GDM1 (cell line): ENCODE measurements around the gene PTPRN2.

Experiments used
- DNase-seq: peaks from one replicate; lab custom pipeline; 2025; lab: John Stamatoyannopoulos, UW

PTPRN2 gene

DNA sequence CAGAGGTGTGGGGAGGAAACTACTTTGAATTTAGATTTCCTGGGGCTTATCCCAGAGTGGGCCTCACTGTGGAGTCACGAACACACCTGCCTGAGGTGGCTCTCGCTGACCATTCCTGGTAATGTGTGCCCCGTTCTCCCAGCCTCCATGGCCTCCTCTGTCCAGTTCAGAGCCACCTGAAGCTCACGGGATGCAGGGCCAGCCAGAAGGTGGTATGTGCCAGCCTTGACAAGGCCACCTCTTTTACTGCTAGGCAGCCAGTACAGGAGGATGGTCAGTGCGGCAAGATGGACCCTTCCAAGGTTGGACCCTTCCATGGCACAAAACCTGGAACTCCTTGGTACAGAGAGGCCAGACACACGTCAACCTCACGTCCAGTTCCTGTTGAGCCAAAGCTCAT, 1040.5 kb downstream of the PTPRN2 start:
- no peak for DNase-seq

DNA sequence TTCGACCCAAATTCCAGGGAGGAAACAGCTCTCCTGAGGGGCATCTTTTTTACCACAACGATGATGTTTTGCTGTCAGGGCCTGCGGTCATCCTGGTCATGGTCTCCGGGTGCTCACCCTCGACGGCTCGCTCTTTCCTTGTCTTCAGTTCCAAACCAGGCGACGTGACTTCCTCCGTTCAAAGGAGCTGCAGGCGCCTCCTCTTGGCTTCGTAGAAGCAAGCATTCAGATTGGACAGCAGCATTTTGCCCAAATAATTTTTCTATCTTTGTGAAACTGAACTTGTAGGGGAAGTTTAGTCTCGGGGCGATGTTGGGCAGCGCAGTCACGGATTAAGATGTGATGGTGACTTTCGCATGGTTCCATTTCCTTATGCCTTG, 1042.0 kb downstream of the PTPRN2 start:
- no peak for DNase-seq

DNA sequence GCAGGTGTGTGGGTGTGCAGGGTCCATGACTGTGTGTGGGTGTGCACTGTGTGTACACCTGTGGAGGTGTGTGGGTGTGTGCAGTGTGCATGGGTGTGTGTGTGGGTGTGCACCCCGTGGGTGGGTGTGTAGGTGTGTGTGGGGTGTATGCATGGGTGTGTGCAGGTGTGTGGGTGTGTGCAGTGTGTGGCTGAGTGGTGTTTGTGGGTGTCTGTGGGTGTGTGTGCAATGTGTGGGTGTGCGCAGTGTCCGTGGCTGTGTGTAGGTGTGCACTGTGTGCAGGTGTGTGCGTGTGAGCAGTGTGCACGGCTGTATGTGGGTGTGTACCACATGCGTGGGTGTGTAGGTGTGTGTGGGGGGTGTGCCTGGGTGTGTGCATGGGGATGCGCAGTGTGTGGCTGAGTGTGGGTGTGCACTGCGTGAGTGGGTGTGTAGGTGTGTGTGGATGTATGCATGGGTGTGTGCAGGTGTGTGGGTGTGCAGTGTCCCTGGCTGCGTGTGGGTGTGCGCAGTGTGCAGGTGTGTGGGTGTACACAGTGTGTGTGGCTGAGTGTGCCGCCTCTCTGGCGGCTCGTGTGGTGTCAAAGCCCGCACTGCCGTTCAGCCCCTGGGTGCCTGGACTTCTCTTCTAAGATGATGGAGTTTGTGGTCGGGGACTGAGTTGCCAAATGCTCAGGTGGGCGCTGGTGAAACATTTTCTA, 1042.5 kb downstream of the PTPRN2 start:
- DNase-seq: no peak

DNA sequence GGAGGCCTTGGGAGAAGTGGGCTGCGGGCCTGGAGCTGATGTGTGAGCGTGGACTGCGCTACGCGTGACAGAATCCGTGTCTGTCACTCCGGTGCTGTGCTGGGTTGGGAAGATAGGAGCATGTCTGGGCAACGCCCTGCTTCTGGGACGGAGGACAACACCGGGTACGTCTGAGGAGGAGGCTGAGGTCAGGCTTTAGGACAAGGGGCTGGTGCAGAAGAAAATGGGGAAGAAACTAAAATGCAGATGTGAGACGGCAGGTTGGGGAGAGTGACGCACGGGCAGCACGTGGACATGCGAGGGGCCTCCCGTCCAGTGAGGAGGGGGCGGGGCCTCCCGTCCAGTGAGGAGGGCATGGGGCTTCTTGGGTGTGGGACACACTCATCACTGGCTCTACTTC, 1043.4 kb downstream of the PTPRN2 start:
- no peak for DNase-seq

DNA sequence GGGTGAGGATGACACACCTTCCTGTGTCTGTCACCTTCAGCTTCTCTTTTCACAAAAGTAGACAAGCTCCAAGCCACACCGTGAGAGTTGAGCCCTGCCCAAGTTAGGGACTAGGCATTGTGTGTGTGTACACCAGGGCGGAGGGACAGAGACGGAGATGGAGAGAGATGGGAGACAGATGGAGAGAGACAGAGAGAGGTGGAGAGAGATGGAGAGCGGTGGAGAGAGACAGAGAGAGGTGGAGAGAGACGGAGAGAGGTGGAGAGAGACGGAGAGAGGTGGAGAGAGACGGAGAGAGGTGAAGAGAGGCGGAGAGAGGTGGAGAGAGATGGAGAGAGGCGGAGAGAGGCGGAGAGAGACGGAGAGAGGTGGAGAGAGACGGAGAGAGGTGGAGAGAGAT, 1043.8 kb downstream of the PTPRN2 start:
- DNase-seq: no peak

DNA sequence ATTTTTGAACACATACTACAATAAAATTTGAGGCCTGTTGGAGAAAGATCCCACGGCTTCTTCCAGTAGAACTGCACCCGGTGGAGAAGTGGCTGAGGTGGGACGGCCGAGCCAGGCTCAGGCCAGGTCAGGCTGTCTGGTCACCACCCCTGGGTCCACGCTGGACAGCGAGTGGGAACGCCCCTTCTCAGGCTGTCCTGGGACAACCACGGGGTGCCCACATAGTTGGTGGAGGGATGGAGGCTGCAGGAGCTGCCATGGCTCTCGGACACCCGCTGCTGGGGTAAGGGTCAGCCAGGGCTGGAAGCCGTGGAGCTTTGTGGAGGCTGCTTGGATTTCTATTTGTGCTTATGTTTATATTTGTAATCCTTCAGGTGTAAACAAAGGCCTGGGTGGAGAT, 1044.3 kb downstream of the PTPRN2 start:
- no peak for DNase-seq

DNA sequence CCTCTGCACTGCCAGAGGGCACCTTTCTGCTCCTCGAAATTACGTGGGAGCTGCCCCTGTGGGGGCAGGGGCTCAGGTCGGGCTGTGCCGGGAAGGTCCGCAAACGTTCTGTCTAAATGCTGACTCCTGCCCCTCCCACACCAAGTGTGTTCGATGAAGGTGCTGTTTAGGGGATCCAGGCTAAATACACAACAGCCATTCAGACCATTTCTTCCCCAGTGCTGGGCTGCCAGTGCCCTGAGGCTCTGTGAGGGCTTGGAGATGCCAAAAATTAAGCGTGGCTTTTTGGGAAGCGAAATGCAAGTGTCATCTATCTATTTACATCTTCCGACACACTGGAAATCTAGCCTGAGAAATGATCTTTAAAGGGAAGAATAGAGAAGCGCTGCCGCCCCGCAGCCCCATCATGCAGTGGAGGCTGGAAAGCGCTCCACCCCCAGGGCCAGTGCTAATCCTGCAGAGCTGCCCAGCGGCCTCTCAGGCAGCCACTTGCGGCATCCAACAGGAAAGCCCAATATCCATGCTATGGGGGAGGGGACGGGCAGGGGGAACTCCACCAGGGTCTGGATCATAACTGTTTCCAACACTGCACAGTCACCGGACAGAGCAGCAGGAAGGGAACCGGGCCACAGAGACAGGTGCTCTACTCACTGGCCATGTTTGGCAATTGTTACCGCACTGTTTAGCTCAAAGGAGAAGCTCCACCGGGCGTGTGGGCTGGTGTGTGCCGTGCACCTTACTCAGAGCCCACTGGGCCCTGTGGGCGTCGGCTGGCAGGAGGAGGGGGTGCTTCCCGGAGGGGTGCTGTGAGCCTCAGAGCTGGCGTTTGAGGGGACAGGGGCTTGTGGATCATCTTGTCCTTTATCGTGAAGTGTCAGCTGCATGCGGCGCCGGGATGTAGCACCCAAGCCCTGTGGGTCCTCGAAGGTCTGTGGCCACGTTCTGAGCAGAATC, 1045.3 kb downstream of the PTPRN2 start:
- no peak for DNase-seq

DNA sequence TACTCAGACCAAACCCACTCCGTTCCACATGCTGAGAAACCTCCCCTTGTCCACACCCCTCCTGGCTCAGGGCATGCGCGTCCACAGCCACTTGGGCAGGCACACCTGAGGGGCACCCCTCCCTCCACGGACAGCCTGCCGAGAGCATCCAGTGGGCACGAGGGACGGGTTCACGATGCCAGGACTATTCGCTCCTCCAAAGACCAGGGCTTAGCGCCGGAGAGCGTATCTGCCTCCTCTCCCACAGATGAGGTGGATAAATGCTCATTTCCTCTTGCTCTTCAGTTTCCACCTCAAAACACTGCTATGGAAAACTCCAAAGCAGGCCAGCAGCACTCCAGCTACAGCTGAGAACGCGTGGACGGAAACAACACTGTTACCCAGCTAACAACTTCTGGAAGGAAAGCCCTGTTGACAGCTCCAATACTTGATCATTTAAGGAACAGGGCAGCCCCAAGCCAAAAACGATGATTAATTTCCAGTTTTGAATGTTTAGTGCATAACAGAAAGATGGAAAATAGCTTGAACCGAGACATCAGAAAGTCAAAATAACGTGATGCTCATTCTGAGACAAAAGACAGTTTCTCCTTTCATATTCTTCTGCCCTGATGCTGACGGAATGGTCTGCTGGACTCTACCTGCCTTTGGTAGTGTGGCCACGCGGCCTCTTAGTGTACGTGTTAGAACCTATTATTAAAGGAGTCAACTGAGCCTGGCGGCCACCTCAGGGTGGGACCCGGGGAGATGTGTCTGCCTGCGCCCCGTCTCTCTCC, 1046.1 kb downstream of the PTPRN2 start:
- no peak for DNase-seq

DNA sequence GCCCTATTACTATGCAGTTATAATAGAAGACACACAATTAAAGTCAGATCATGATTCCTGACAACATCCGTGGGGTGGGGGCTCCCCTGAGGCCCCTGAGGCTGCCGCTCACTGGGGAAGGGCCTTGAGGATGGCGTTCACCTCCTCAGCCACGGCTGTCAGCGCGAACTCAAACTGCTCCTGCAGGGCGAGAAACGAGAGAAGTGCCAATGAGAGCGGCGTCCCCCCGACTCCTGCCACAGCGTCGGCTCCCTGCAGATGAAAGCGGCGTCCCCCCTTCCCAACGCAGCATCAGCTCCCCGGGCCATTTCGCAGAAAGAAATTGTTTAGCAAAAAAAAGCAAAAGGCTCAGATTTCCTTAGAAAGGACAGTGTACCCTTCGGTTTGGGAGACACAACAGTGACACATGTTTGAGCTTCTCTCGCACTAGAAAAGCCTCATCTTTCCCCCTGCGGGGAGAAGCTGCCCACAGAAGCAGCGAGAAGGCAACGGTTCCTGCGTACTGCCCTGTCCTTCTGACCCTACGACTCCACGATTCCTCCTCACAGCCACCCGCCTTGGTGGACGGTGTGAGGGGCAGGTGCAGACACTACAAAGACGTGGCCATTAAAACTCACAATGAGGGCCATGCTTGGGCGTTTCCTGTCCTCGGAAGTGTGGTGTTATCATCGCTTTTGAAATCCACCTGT, 1046.9 kb downstream of the PTPRN2 start:
- DNase-seq: no peak

DNA sequence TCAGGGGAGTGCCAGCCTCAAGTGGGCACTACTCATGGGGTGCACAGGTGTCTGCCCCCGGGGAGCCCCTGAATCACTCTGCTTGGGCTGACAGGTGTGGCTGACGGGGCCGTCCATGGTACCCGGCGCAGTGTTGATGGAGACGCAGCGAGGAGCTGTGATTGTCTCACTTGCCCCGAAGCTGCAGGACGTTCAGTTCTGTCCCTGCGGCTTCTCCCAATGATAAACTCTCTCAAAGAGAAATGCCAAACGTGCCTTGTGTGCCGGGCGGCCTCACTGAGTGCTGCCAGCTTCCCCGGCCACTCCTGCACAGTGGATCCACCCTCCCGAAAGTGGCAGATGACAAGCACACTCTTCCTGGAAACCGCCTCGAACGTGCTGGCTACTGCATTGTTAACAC, 1047.6 kb downstream of the PTPRN2 start:
- no peak for DNase-seq

DNA sequence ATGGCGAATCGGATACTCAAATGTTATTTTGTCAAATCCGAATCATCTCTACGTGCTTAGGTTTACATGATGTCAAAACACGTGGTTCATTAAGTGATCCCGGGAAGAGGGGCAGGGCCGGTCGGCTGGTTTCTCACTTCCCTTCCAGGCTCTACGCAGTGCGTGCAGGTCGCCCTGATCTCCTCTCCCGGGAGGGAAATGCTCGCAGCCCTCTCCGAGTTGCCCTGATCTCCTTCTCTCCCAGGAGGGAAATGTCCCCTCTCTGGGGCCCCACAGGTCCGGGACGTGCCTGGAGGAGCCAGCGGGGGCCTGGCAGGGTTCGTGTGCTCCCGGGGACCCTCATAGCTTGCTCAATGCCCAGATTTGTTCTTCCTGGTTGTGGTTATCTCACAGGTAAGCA, 1048.1 kb downstream of the PTPRN2 start:
- no peak for DNase-seq

DNA sequence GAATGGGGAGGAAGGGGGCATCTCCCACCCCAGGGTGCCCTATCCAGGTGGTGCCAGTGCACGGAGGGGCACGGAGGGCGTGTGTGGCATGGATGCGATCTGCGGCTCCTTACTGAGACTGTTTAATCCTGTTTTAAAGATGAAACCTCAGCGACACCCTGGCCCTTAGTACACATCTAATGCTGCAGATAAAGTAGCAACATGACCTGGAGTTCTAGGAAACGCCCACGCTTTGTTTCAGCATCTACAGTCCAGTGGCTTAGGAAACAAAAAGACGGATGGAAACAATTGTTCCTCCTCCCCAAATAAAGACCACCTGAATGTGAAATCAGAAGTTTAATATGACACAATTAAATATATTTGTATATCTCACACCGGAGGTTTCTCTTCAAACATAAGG, 1048.9 kb downstream of the PTPRN2 start:
- no peak for DNase-seq

DNA sequence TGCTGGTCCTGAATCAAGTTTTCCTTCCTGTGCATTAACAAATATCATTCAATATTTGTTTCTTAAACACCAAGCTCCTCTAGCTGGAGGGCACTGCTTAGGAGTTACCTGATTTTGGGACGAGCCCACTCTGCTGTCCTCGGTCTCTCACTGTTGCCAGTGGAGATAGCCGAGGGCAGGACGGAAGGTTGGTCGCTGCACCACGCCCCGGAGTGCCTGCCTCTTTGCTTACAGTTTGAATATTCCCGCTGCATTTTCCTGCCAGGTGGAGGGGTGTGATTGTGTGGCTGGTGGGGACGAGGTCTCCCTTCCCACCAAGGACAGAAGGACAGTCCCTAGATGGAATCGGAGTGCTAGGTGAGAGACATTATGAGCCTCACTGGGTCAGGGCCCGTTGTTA, 1049.3 kb downstream of the PTPRN2 start:
- DNase-seq: no peak

DNA sequence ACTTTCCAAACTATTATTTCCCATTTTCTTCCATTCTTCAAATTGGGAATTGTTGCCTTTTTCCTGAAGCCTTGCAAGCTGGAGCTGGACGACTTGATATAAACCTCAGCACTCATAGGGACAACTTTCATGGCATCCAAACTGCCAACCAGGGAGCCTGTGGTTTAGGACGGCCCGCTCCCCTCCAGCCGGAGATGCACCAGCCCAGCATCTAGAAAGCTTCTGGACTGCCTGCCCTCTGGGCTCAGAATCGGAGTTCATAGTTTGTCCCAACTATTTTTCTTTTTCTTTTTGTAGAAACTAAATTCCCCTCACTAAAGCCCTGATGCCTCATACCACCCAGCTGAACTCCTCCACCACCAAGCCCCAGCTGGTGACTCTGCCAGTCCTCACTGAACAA, 1050.6 kb downstream of the PTPRN2 start:
- DNase-seq: no peak

DNA sequence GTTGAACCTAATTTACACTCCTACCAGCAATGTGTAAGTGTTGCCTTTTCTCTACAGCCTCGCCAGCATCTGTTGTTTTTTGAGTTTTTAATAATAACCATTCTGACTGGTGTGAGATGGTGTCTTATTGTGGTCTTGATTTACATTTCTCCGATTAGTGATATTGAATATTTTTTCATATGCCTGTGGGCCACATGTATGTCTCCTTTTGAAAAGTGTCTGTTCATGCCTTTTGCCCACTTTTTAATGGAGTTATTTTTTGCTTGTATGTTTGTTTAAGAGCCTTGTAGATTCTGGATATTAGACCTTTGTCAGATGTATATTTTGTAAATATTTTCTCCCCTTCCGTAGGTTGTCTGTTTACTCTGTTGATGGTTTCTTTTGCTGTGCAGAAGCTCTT, 1055.6 kb downstream of the PTPRN2 start:
- DNase-seq: no peak

DNA sequence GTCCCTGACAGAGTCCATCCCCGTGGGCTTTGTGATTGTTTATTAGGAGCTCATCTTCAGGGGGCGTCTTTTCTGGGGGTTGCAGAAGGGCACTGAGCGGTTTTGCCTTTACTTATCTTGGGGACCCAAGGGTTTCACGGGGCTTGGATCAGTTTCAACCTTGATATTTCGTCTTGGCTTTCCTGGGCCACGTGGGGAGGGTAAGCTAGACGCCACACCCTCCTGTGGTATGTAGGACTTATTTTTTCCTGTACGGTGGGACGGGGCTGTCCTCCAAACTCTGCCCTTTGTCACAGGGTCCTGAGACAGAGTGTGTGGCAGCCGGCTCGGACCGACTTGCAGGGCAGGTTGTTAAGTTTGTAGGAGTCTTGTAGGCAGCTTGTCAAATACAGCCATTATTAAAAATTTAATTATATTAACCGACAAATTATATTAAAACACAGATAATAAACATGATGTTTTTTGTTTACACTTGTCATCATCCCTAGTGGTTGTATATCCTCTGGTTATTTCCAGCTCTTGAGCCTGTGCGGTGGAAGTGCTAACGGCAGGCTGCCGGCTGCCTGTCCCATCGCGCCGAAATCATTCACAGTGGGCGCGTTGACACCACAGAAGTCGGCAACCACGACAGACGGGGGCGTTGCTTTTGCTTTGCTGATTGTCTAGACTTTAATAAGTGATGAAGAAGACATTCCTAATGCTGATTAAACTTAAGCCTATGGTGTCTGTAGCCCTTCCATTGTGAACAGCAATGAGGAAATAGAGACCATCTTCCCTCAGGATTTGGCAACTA, 1057.7 kb downstream of the PTPRN2 start:
- no peak for DNase-seq

DNA sequence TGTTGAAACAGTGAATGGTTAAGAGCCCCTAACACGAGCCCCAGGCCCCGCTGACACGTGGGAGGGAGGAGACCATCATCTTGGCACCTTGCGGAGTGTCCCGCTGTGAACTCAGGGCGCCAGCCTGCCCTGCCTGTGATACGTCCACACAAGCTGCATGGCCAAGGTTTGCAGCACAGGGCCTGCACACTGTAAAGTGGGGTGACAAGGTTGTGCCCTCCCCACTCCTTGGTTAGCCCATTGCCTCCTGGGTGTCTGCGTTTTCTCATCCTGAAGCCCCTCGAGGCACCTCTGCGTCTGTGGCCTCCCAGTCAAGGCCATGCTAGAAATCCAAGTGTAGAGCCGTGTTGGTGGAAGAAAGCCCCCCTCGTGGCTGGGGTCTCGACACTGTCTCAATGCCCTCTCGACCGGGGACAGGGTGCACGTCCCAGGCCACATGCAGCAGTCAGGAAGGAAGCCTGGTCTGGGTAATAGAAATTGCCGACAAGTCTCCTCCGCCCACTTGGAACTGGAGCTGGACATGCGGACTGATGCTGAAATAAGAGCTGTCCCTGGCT, 1058.8 kb downstream of the PTPRN2 start:
- no peak for DNase-seq

DNA sequence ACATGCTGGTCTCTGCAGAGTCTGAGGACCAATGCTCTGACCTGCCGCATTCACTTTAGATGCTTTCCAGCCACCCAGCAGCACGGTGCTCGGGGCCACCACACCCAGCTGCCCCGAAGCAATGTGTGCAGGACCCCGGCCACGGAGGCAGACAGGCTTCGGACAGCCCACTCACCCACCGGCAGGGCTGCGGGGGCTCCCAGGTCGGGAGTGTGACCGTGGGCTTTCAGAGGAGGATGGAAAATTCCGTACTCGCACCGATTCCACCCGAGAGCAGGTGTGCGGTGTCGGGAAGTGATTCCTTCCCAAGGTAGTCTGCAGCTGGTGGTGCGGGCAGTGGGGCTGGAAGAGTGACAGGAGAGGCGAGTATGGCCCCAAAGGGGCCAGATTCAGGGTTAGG, 1059.9 kb downstream of the PTPRN2 start:
- DNase-seq: no peak

DNA sequence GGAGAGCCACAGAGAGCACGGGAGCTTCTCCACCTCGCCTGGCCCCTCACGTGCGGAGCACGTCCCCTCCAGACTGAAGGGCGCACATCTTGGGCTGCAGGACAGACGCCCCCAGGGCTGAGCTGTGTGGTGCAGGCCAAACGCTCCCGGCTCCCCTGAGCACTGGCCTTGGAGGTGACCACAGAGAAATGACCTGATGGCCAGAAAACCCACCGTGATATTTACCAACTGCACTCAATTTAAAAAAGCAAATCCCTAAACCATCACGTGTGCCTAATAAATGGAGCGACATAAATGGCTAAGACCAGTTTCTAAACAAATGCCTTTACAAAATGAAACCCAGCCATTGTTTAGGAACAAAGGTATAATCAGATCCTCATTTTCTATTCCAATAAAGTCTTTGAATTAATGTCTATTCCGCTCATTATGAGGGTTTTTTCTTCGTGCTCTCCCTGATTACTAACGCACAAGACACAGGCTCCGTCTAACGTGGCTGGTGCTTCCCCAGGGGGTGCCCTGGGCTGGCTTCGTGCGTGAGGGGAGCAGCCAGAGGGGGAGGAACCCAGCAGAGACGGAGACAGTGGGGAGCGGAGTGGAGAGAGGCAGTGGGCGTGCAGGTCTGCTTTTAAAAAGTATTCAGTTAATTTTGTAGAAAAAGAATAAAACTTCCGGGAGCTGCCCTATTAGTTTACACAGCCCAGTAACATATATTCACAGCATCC, 1060.5 kb downstream of the PTPRN2 start:
- DNase-seq: no peak
